Chondrocyte (in vitro differentiated cells): ENCODE measurements around the gene PLXNA2. TPM values are rescaled to one million over a fixed set of nuclear protein-coding genes. Genes with fewer than 3 reads are reported as not detected.

ENCODE experiments used
- DNase-seq: peaks from one replicate; pipeline ENCODE4 v3.0.0; 2021; ENCODE audit warnings: mixed read lengths, low spot score
- H3K27ac Mint-ChIP-seq: one replicate; pipeline ENCODE4 v1.8.0; 2021; ENCODE audit warnings: mild to moderate bottlenecking, moderate library complexity, mixed read lengths; ENCODE audit not compliant: unreplicated experiment
- H3K27me3 Mint-ChIP-seq: 2 replicates; pipeline ENCODE4 v1.8.0; 2021; ENCODE audit warnings: low read depth, mixed read lengths
- H3K36me3 Mint-ChIP-seq: 2 replicates; pipeline ENCODE4 v1.8.0; 2021; ENCODE audit warnings: low read depth, mixed read lengths
- H3K4me1 Mint-ChIP-seq: 2 replicates; pipeline ENCODE4 v1.8.0; 2021; ENCODE audit warnings: low read depth, mild to moderate bottlenecking, mixed read lengths
- H3K4me3 Mint-ChIP-seq: one replicate; pipeline ENCODE4 v1.8.0; 2021; ENCODE audit warnings: mild to moderate bottlenecking, moderate library complexity, mixed read lengths; ENCODE audit not compliant: unreplicated experiment
- H3K9me3 Mint-ChIP-seq: 2 replicates; pipeline ENCODE4 v1.8.0; 2021; ENCODE audit warnings: low read depth, mixed read lengths
- CTCF ChIP-seq: fragments of 200-600 bp; sonication (generic); IDR thresholded peaks from 2 replicates; pipeline ENCODE4 v1.5.0; 2021; ENCODE audit warnings: antibody characterized with exemption, mild to moderate bottlenecking, moderate library complexity
- total RNA-seq: library from RNA; stranded (reverse); gene quantifications from 3 replicates; pipeline ENCODE4 v1.2.1, GENCODE V29; 2021

The PLXNA2 gene
- total RNA-seq, 1 donor from 2014 or later: 22.0 TPM

- no peak for DNase-seq
- Mint-ChIP-seq H3K27me3 (peaks cover 48% of the 10 kb centered on the region), H3K36me3 (peaks cover 3% of the 10 kb centered on the region), H3K4me3 (no peak overlapping the region), H3K27ac (no peak overlapping the region), H3K9me3 (no peaks in the 10 kb centered on the region), H3K4me1 (no peaks in the 10 kb centered on the region)
- no peak for TF ChIP-seq CTCF
These were observed 266.3 kb downstream of the PLXNA2 start for GRCh38 chr1:207977876-207978275.

GRCh38 chr1:207973898-207974568 lies 270.2 kb downstream of the PLXNA2 start:
- Mint-ChIP-seq H3K36me3 (peaks cover 3% of the 10 kb centered on the region), H3K4me3 (no peak overlapping the region), H3K9me3 (no peaks in the 10 kb centered on the region), H3K27ac (no peak overlapping the region), H3K27me3 (peaks cover 26% of the 10 kb centered on the region), H3K4me1 (peaks cover 9% of the 10 kb centered on the region)
- TF ChIP-seq CTCF: no peak
- DNase-seq: no peak

- DNase-seq: no peak
These were observed 271.8 kb downstream of the PLXNA2 start for GRCh38 chr1:207972337-207972736.

More at GRCh38 chr1:207972337-207972736, 271.8 kb downstream of the PLXNA2 start:
- Mint-ChIP-seq H3K27me3 (peaks cover 22% of the 10 kb centered on the region), H3K4me3 (no peak overlapping the region), H3K4me1 (peaks cover 9% of the 10 kb centered on the region), H3K36me3 (peaks cover 2% of the 10 kb centered on the region), H3K9me3 (no peaks in the 10 kb centered on the region), H3K27ac (no peak overlapping the region)
- TF ChIP-seq CTCF: no peak
